ENCODE results near the gene R3HDM2.
"Not testable (repeated sequence)": the region's sequence is repeated elsewhere in the genome, so short reads cannot be mapped to it uniquely, and the experiment has no call there.

R3HDM2 gene

GRCh38 chr12:57429473-57430111, 1.3 kb downstream of the R3HDM2 start:
- no peak for DNase-seq (ENCODE audit: low read depth in 2 of 2, low spot score in 1 of 2)

GRCh38 chr12:57428965-57429364, 1.9 kb downstream of the R3HDM2 start:
- DNase-seq (ENCODE audit: low read depth in 2 of 2, low spot score in 1 of 2) = no peak

- DNase-seq (ENCODE audit: low read depth in 2 of 2, low spot score in 1 of 2) = not testable (repeated sequence)
These were observed 3.9 kb downstream of the R3HDM2 start for GRCh38 chr12:57426948-57427347.

- no peak for DNase-seq (ENCODE audit: low read depth in 2 of 2, low spot score in 1 of 2)
These were observed 10.4 kb downstream of the R3HDM2 start for GRCh38 chr12:57420482-57420881.

GRCh38 chr12:57419495-57419894, 11.3 kb downstream of the R3HDM2 start:
- no peak for DNase-seq (ENCODE audit: low read depth in 2 of 2, low spot score in 1 of 2)

- DNase-seq (ENCODE audit: low read depth in 2 of 2, low spot score in 1 of 2) = no peak
These were observed 12.6 kb downstream of the R3HDM2 start for GRCh38 chr12:57418255-57418654.

GRCh38 chr12:57416039-57416996, 14.5 kb downstream of the R3HDM2 start:
- DNase-seq (ENCODE audit: low read depth in 2 of 2, low spot score in 1 of 2) = no peak

- no peak for DNase-seq (ENCODE audit: low read depth in 2 of 2, low spot score in 1 of 2)
These were observed 15.8 kb downstream of the R3HDM2 start for GRCh38 chr12:57415088-57415487.

- not testable (repeated sequence) for DNase-seq (ENCODE audit: low read depth in 2 of 2, low spot score in 1 of 2)
These were observed 16.7 kb downstream of the R3HDM2 start for GRCh38 chr12:57414160-57414559.

- no peak for DNase-seq (ENCODE audit: low read depth in 2 of 2, low spot score in 1 of 2)
These were observed 20.3 kb downstream of the R3HDM2 start for GRCh38 chr12:57410534-57410933.

- no peak for DNase-seq (ENCODE audit: low read depth in 2 of 2, low spot score in 1 of 2)
These were observed 25.7 kb downstream of the R3HDM2 start for GRCh38 chr12:57404966-57405640.

- DNase-seq (ENCODE audit: low read depth in 2 of 2, low spot score in 1 of 2) = not testable (repeated sequence)
These were observed 28.7 kb downstream of the R3HDM2 start for GRCh38 chr12:57402156-57402555.

- no peak for DNase-seq (ENCODE audit: low read depth in 2 of 2, low spot score in 1 of 2)
These were observed 29.7 kb downstream of the R3HDM2 start for GRCh38 chr12:57401165-57401564.

GRCh38 chr12:57399718-57400463, 31.0 kb downstream of the R3HDM2 start:
- not testable (repeated sequence) for DNase-seq (ENCODE audit: low read depth in 2 of 2, low spot score in 1 of 2)

- no peak for DNase-seq (ENCODE audit: low read depth in 2 of 2, low spot score in 1 of 2)
These were observed 33.4 kb downstream of the R3HDM2 start for GRCh38 chr12:57397441-57397840.

- no peak for DNase-seq (ENCODE audit: low read depth in 2 of 2, low spot score in 1 of 2)
These were observed 35.7 kb downstream of the R3HDM2 start for GRCh38 chr12:57395121-57395520.

- no peak for DNase-seq (ENCODE audit: low read depth in 2 of 2, low spot score in 1 of 2)
These were observed 40.7 kb downstream of the R3HDM2 start for GRCh38 chr12:57390174-57390573.

GRCh38 chr12:57389033-57389432, 41.8 kb downstream of the R3HDM2 start:
- no peak for DNase-seq (ENCODE audit: low read depth in 2 of 2, low spot score in 1 of 2)

- DNase-seq (ENCODE audit: low read depth in 2 of 2, low spot score in 1 of 2) = no peak
These were observed 42.4 kb downstream of the R3HDM2 start for GRCh38 chr12:57388425-57388824.

- no peak for DNase-seq (ENCODE audit: low read depth in 2 of 2, low spot score in 1 of 2)
These were observed 44.6 kb downstream of the R3HDM2 start for GRCh38 chr12:57386187-57386720.

GRCh38 chr12:57385586-57385985, 45.3 kb downstream of the R3HDM2 start:
- DNase-seq (ENCODE audit: low read depth in 2 of 2, low spot score in 1 of 2) = no peak

Data from stimulated activated CD8-positive, alpha-beta memory T cell treated with anti-CD3 and anti-CD28 coated beads, Interleukin-4, amount 100 ng/mL, for 1 hour (primary cell).